BLaER1 treated with 17β-estradiol and CSF1 and Interleukin-3, amounts not matched to agents 10 nM and 100 nM (cell line): ENCODE data around the gene DDX51.

Source experiments
- H3K27ac ChIP-seq, 11 experiments: shearing (Covaris generic); formaldehyde crosslinking; 2 replicates each; pipeline ENCODE4 v1.8.1; 2022
- H3K27me3 ChIP-seq, 11 experiments: shearing (Covaris generic); formaldehyde crosslinking; 2 replicates each; pipeline ENCODE4 v1.8.1; 2022
- H3K36me3 ChIP-seq, 11 experiments: shearing (Covaris generic); formaldehyde crosslinking; 2 replicates each; pipeline ENCODE4 v1.8.1; 2022
- H3K4me1 ChIP-seq, 10 experiments: shearing (Covaris generic); formaldehyde crosslinking; 2 replicates each; pipeline ENCODE4 v1.8.1; 2022
- H3K4me2 ChIP-seq, 11 experiments: shearing (Covaris generic); formaldehyde crosslinking; 2 replicates each; pipeline ENCODE4 v1.8.1; 2022
- H3K4me3 ChIP-seq, 10 experiments: shearing (Covaris generic); formaldehyde crosslinking; 2 replicates each; pipeline ENCODE4 v1.8.1; 2022
- H3K9ac ChIP-seq, 11 experiments: shearing (Covaris generic); formaldehyde crosslinking; 2 replicates each; pipeline ENCODE4 v1.8.1; 2022
- H3K9me3 ChIP-seq, 11 experiments: shearing (Covaris generic); formaldehyde crosslinking; replicated peaks in 1 of 11; 2 replicates each; pipeline ENCODE4 v1.8.1; 2022
- H4K20me1 ChIP-seq, 11 experiments: shearing (Covaris generic); formaldehyde crosslinking; 2 replicates each; pipeline ENCODE4 v1.8.1; 2022
- Cebpa-rat ChIP-seq, 11 experiments: shearing (Covaris generic); IDR thresholded peaks; 2 replicates each; pipeline ENCODE4 v1.8.1; 2022

DDX51 gene

GRCh38 chr12:132188451-132188901 lies 44.4 kb upstream of the DDX51 start:
- Histone ChIP-seq H3K27me3 (no peaks in the 10 kb centered on the region), H3K9me3 (peaks cover 0 to 5% (median 3%) of the 10 kb centered on the region in 11 experiments; a peak in 16 of 22 replicates), H3K9ac (peak overlapping the region; percentile 21 to 83 (median 76); a peak in 18 of 22 replicates), H3K4me2 (peak overlapping the region; percentile 94 to 100 (median 98)), H3K4me3 (peak overlapping the region; percentile 58 to 75 (median 70)), H4K20me1 (peaks cover 0 to 10% (median 0%) of the 10 kb centered on the region in 11 experiments; a peak in 6 of 22 replicates), H3K4me1 (peaks cover 49 to 89% (median 83%) of the 10 kb centered on the region in 10 experiments), H3K27ac (peak overlapping the region in 4 of 11 experiments; percentile 1 to 82 (median 17); a peak in 5 of 22 replicates), H3K36me3 (0 out of 22 replicates have a peak, but pooled peaks cover 0 to under 1% (median 0%) of the 10 kb centered on the region in 11 experiments)
- no peak for TF ChIP-seq Cebpa-rat (IDR thresholded peaks at IDR 0.05)

- Histone ChIP-seq H3K27ac (peak overlapping the region in 5 of 11 experiments; percentile 8 to 87 (median 75); a peak in 5 of 22 replicates), H3K4me2 (peak overlapping the region; percentile 94 to 100 (median 98)), H3K4me3 (peak overlapping the region; percentile 58 to 75 (median 70); a peak in 18 of 20 replicates), H3K4me1 (peaks cover 49 to 95% (median 89%) of the 10 kb centered on the region in 10 experiments), H3K36me3 (no peaks in the 10 kb centered on the region), H3K9me3 (no peaks in the 10 kb centered on the region), H4K20me1 (peaks cover 0 to 10% (median 0%) of the 10 kb centered on the region in 11 experiments; a peak in 6 of 22 replicates), H3K9ac (peak overlapping the region; percentile 0 to 83 (median 76); a peak in 17 of 22 replicates), H3K27me3 (no peaks in the 10 kb centered on the region)
- no peak for TF ChIP-seq Cebpa-rat (IDR thresholded peaks at IDR 0.05)
Observed at GRCh38 chr12:132187646-132188450, 43.7 kb upstream of the DDX51 start.

GRCh38 chr12:132186857-132187620 lies 42.9 kb upstream of the DDX51 start:
- Histone ChIP-seq H3K4me3 (peak overlapping the region; percentile 47 to 75 (median 69)), H3K36me3 (no peaks in the 10 kb centered on the region), H4K20me1 (peaks cover 0 to 10% (median 0%) of the 10 kb centered on the region in 11 experiments; a peak in 6 of 22 replicates), H3K27ac (peak overlapping the region in 9 of 11 experiments; percentile 65 to 87 (median 75); a peak in 19 of 22 replicates), H3K4me1 (peaks cover 49 to 95% (median 88%) of the 10 kb centered on the region in 10 experiments), H3K9ac (peak overlapping the region; percentile 38 to 83 (median 71); a peak in 19 of 22 replicates), H3K4me2 (peak overlapping the region; percentile 94 to 100 (median 98)), H3K9me3 (no peaks in the 10 kb centered on the region), H3K27me3 (no peaks in the 10 kb centered on the region)
- no peak for TF ChIP-seq Cebpa-rat (IDR thresholded peaks at IDR 0.05)

GRCh38 chr12:132186208-132186856 lies 42.2 kb upstream of the DDX51 start:
- Histone ChIP-seq H3K9ac (peak overlapping the region; percentile 23 to 83 (median 70); a peak in 20 of 22 replicates), H3K4me1 (peaks cover 49 to 95% (median 89%) of the 10 kb centered on the region in 10 experiments), H3K27me3 (no peaks in the 10 kb centered on the region), H3K36me3 (no peaks in the 10 kb centered on the region), H3K9me3 (no peaks in the 10 kb centered on the region), H3K4me3 (peak overlapping the region; percentile 47 to 75 (median 69)), H3K27ac (peak overlapping the region; percentile 21 to 87 (median 74); a peak in 21 of 22 replicates), H3K4me2 (peak overlapping the region; percentile 94 to 100 (median 98)), H4K20me1 (peaks cover 0 to 10% (median 0%) of the 10 kb centered on the region in 11 experiments; a peak in 6 of 22 replicates)
- TF ChIP-seq Cebpa-rat (IDR thresholded peaks at IDR 0.05): no peak

GRCh38 chr12:132185705-132186104 lies 41.6 kb upstream of the DDX51 start:
- Histone ChIP-seq H3K27ac (peak overlapping the region; percentile 21 to 87 (median 74); a peak in 21 of 22 replicates), H3K9ac (peak overlapping the region; percentile 23 to 83 (median 70)), H4K20me1 (peaks cover 0 to 10% (median 0%) of the 10 kb centered on the region in 11 experiments; a peak in 6 of 22 replicates), H3K4me2 (peak overlapping the region; percentile 94 to 100 (median 98)), H3K4me3 (peak overlapping the region; percentile 47 to 75 (median 69); a peak in 17 of 20 replicates), H3K27me3 (no peaks in the 10 kb centered on the region), H3K4me1 (peaks cover 44 to 95% (median 89%) of the 10 kb centered on the region in 10 experiments), H3K36me3 (no peaks in the 10 kb centered on the region), H3K9me3 (no peaks in the 10 kb centered on the region)
- no peak for TF ChIP-seq Cebpa-rat (IDR thresholded peaks at IDR 0.05)

GRCh38 chr12:132182711-132183365 lies 38.7 kb upstream of the DDX51 start:
- Histone ChIP-seq H3K4me2 (peak overlapping the region in 8 of 11 experiments; percentile 0 to 98 (median 69); a peak in 8 of 22 replicates), H3K4me1 (peaks cover 46 to 100% (median 94%) of the 10 kb centered on the region in 10 experiments), H4K20me1 (peaks cover 0 to 5% (median 0%) of the 10 kb centered on the region in 11 experiments; a peak in 5 of 22 replicates), H3K4me3 (no peak overlapping the region), H3K9me3 (no peaks in the 10 kb centered on the region), H3K9ac (no peak overlapping the region), H3K27ac (peak overlapping the region in 3 of 11 experiments; percentile 19 to 27 (median 23); a peak in 3 of 22 replicates), H3K27me3 (peaks cover 0 to 4% (median 0%) of the 10 kb centered on the region in 11 experiments; a peak in 1 of 22 replicates), H3K36me3 (no peaks in the 10 kb centered on the region)
- TF ChIP-seq Cebpa-rat (IDR thresholded peaks at IDR 0.05): no peak

- H3K9me3 ChIP-seq: no peaks in the 10 kb centered on the region
- peak overlapping the region in 3 of 11 experiments; percentile 19 to 27 (median 23); a peak in 3 of 22 replicates for H3K27ac ChIP-seq
- H4K20me1 ChIP-seq: peaks cover 0 to 5% (median 0%) of the 10 kb centered on the region in 11 experiments; a peak in 1 of 22 replicates
- H3K4me1 ChIP-seq: peaks cover 44 to 98% (median 92%) of the 10 kb centered on the region in 10 experiments
- H3K9ac ChIP-seq: no peak overlapping the region
- TF ChIP-seq Cebpa-rat (IDR thresholded peaks at IDR 0.05): no peak
- H3K4me2 ChIP-seq: peak overlapping the region in 5 of 11 experiments; percentile 92 to 99 (median 97); a peak in 5 of 22 replicates
- H3K36me3 ChIP-seq: no peaks in the 10 kb centered on the region
- no peak overlapping the region for H3K4me3 ChIP-seq
- H3K27me3 ChIP-seq: peaks cover 0 to 4% (median 0%) of the 10 kb centered on the region in 11 experiments; a peak in 1 of 22 replicates
Observed at GRCh38 chr12:132182206-132182710, 38.1 kb upstream of the DDX51 start.
